ENCODE results near the gene ZNF319.

ZNF319 gene

DNA sequence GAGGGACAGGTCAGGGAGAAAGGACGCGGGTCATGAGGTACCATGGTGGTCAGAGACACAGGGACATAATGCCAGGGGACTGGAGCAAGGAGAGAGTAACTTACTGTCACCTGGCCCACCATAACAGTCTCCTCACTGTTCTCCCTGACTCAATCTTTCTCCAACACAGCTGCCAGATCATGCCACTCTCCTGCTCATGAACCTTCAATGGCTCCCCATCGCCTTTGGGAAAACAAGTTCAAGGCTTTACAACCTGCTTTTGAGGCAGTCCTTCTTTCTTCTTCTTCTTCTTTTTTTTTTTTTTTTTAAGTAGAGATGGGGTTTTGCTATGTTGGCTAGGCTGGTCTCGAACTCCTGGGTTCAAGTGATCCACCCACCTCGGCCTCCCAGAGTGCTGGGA, 52.4 kb downstream of the ZNF319 start:
- DNase-seq = no peak
- TF ChIP-seq, protein P1, sequence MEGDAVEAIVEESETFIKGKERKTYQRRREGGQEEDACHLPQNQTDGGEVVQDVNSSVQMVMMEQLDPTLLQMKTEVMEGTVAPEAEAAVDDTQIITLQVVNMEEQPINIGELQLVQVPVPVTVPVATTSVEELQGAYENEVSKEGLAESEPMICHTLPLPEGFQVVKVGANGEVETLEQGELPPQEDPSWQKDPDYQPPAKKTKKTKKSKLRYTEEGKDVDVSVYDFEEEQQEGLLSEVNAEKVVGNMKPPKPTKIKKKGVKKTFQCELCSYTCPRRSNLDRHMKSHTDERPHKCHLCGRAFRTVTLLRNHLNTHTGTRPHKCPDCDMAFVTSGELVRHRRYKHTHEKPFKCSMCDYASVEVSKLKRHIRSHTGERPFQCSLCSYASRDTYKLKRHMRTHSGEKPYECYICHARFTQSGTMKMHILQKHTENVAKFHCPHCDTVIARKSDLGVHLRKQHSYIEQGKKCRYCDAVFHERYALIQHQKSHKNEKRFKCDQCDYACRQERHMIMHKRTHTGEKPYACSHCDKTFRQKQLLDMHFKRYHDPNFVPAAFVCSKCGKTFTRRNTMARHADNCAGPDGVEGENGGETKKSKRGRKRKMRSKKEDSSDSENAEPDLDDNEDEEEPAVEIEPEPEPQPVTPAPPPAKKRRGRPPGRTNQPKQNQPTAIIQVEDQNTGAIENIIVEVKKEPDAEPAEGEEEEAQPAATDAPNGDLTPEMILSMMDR (IDR thresholded peaks at IDR 0.05; ENCODE audit: low read depth, low read length, missing control alignments) = no peak
- in situ Hi-C loops (cut with HindIII; ENCODE audit: low pct_ligation_motif_present, low sequenced_read_pairs) = no loop called here

DNA sequence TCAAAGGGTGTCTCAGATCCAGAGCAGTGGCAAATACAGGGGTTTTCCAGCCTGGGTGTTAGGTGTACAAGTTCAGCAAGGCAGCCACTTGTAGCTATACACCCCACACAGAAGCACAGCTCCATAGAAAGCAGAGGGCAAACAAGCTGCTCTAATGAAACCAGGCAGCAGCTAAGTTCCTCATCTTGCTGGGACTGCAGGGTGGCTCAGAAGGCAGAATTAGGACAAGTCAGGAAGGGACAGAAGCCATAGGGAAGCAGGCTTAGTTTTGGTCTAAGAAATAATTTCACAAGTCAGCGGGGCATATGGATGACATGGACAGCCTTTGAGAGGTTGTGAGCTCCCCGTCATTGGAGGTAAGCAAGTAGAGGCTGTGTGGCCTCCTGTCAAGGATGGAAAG, 53.2 kb downstream of the ZNF319 start:
- no peak overlapping the region for H3K27ac ChIP-seq
- in situ Hi-C loops (cut with HindIII; ENCODE audit: low pct_ligation_motif_present, low sequenced_read_pairs) = no loop called here
- DNase-seq = no peak
- no peak overlapping the region for H3K4me3 ChIP-seq (ENCODE audit: low read depth, low read length)
- no peaks in the 10 kb centered on the region for H3K27me3 ChIP-seq (replicated peaks)
- TF ChIP-seq, protein P1 (IDR thresholded peaks at IDR 0.05; ENCODE audit: low read depth, low read length, missing control alignments) = no peak
- H3K36me3 ChIP-seq (replicated peaks) = no peaks in the 10 kb centered on the region

More for the DNA sequence above, 52.4 kb downstream of the ZNF319 start:
- H3K36me3 ChIP-seq (replicated peaks) = no peaks in the 10 kb centered on the region
- H3K27me3 ChIP-seq (replicated peaks) = no peaks in the 10 kb centered on the region
- H3K27ac ChIP-seq = no peak overlapping the region
- no peak overlapping the region for H3K4me3 ChIP-seq (ENCODE audit: low read depth, low read length)

DNA sequence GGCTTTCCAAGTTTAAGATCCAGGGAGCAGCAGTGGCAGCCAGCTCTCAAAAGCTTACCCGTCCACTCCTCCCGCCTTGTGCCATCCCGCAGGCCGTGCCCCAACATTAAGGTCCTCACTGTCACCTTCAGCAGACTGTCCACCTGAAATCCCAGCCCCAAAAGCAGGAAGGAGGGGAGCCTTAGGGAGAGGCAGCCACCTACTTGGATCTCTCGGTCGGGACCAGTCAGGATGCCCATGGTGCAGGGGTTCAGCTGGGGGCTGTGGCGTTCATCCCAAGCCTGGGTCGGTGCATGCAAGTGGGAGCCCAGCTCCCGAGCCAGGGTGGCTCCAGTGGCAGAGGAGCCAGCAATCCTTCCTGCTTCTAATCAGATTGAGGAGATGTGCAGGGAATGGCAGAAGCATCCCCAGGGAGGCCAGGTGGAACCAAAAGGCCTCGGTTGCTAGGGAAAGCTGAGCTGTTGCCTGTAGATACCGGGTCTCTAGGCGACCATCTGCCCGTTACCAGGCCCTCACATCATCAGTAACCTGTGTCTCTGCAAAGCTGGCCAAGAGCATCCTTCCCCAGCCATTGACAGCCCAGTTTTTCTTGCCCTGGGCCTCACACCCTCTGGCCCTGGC, 54.2 kb downstream of the ZNF319 start:
- Histone ChIP-seq H3K36me3 (replicated peaks) (no peaks in the 10 kb centered on the region), H3K27ac (no peak overlapping the region), H3K4me3 (ENCODE audit: low read depth, low read length) (no peak overlapping the region), H3K27me3 (replicated peaks) (no peaks in the 10 kb centered on the region)
- TF ChIP-seq, protein P1 (IDR thresholded peaks at IDR 0.05; ENCODE audit: low read depth, low read length, missing control alignments) = no peak
- no peak for DNase-seq
- in situ Hi-C loops (cut with HindIII; ENCODE audit: low pct_ligation_motif_present, low sequenced_read_pairs) = no loop called here

DNA sequence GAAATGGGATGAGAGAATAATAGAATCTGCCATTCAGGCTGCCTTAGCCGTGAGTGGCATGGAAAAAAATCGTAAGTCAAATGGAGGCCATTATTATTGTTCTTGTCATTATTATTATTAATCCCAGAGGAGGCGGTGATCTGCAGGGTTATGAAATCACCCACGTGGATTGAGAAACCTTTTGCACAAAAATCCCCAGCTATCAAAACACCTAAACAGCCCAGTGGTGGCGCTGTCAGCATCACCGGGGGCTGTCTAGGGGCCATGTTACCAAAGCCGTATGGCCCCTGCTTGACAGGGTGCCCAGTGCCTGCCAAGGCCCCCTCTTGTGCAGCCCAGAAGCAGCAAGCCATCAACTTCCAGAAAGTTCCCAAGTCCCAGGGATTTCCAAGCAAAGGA, 54.7 kb downstream of the ZNF319 start:
- no peak for DNase-seq
- in situ Hi-C loops (cut with HindIII; ENCODE audit: low pct_ligation_motif_present, low sequenced_read_pairs) = no loop called here
- no peaks in the 10 kb centered on the region for H3K36me3 ChIP-seq (replicated peaks)
- no peaks in the 10 kb centered on the region for H3K27me3 ChIP-seq (replicated peaks)
- TF ChIP-seq, protein P1 (IDR thresholded peaks at IDR 0.05; ENCODE audit: low read depth, low read length, missing control alignments) = peak; percentile 37
- H3K4me3 ChIP-seq (ENCODE audit: low read depth, low read length) = no peak overlapping the region
- no peak overlapping the region for H3K27ac ChIP-seq

DNA sequence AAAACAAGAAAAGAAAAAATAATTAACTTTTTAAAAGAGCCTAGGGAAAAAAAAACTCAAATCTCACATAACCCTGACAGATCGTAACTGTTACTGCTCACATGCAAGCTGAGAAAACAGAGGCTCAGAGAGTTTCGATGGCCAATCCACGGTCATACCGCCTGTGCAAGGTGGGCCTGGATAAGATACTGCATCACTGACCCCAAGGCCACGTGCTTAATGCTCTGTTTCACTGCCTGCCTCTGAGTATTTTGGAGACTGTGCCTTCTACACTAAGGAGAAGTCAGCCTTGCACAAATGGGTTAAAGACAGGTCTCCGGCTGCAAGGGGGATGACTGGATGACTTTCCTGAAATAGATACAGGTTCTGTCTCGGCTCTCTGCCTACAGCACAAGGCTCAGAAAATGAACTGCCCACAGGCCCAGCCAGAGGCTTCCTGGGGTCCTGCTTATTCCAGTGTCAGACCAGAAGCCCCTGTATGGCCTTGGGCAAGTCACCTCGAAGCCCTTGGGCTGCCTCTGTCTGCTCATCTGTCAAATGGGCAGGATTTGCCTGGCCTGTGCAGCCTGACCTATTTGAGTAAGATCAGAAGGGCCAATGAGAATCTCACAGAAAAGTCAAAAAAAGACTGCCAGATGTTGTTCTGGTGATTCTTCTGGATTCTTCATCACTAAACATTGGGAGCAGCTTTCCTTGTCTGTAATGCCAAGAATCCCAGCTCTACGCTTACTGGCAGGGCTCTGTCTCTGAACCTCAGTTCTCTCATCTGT, 55.3 kb downstream of the ZNF319 start:
- H3K27ac ChIP-seq = no peak overlapping the region
- H3K36me3 ChIP-seq (replicated peaks) = no peaks in the 10 kb centered on the region
- H3K4me3 ChIP-seq (ENCODE audit: low read depth, low read length) = no peak overlapping the region
- H3K27me3 ChIP-seq (replicated peaks) = no peaks in the 10 kb centered on the region
- TF ChIP-seq, protein P1 (IDR thresholded peaks at IDR 0.05; ENCODE audit: low read depth, low read length, missing control alignments) = no peak
- in situ Hi-C loops (cut with HindIII; ENCODE audit: low pct_ligation_motif_present, low sequenced_read_pairs) = no loop called here
- no peak for DNase-seq

Data from brain microvascular endothelial cell (primary cell).